ENCODE results near the gene NBPF12.
"Not testable (repeated sequence)": the region's sequence is repeated elsewhere in the genome, so short reads cannot be mapped to it uniquely, and the experiment has no call there.

- TF ChIP-seq CTCF (conservative IDR thresholded peaks at IDR 0.05; ENCODE audit: low read length); EZH2phosphoT487 (IDR thresholded peaks at IDR 0.05; ENCODE audit: borderline replicate concordance, low read depth, low read length): not testable (repeated sequence)
Measured at GRCh38 chr1:146912975-146913374, 25.1 kb upstream of the NBPF12 start.
